Stimulated activated CD4-positive, alpha-beta T cell treated with anti-CD3 and anti-CD28 coated beads, TNF-alpha, amount 100 ng/mL, for 1 hour (primary cell): ENCODE data around the gene DISP2.

Experiments
- DNase-seq, 3 donors: peaks; one replicate each; pipeline ENCODE4 v3.0.0-alpha.2; 2020; ENCODE audit warnings: low read depth in 3 of 3, low spot score in 1 of 3

The DISP2 gene

DNA sequence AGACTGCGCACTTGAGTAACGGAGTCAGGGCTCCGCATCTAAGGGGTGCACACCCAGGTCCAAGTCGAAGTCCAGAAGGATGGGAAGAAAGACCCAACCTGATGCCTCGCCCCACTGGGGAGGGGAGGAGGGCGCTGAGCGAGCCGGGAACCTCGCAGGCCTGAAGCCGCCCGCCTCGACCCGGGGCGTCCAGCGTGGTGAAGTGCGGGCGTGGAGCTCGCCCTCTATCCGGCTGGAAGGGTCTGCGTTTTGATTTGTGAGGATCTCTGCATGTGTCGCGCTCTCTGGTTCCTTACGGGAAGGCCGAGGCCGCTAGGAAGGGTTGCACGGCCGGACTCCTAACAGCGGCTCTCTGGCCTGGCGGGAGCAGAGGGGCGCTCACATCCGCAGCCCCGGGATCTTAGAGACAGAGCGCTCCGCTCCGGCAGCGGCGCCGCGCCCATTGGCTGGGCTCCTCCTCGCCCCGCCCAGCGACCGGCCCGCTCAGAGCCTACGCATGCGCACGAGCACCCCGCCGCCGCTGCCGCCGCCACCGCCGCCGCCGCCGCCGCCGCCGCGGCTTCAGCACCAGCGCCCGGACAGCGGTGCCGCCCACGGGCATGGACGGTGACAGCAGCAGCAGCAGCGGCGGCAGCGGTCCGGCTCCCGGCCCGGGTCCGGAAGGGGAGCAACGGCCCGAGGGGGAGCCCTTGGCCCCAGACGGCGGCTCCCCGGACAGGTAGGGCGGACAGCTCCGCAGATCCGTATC lies at the start of gene DISP2:
Gene DISP2 (plus strand): TSS at position 497 of the 748 bp plus-strand sequence. CDS start 103 bp downstream, at position 600.
- DNase-seq, result peak; percentile 74 to 87 (median 82)

GRCh38 chr15:40309344-40309862 lies 48.6 kb upstream of the DISP2 start:
- DNase-seq, result no peak

- DNase-seq, result peak in 1 of 3 donors; percentile 37
Observed at GRCh38 chr15:40310001-40310959, 47.7 kb upstream of the DISP2 start.

DNA sequence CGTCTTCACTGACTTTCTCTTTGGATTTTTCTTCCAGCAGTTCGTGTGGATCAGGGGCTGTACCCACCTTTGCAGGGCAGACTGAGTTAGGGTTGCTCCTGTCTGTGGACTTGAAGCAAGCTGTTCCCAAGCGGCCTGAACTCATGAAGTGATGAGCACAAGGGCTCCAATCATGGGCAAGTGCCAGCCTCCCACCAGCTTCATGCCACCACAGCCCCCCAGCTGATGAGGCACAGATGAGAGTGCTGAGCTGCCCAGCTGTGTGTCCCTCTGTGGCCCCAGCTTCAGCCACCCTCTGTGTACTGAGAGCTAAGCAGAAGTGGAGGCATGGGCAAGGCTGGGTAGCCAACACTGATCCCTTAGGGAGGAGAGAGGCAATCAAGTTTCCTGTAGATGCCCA lies 47.0 kb upstream of the DISP2 start:
- no peak for DNase-seq

- DNase-seq, result no peak
Observed at GRCh38 chr15:40312370-40313158, 45.5 kb upstream of the DISP2 start.

- no peak for DNase-seq
Observed at GRCh38 chr15:40313531-40314398, 44.3 kb upstream of the DISP2 start.

- DNase-seq, result no peak
Observed at GRCh38 chr15:40314723-40315276, 43.2 kb upstream of the DISP2 start.

GRCh38 chr15:40316931-40317330 lies 41.1 kb upstream of the DISP2 start:
- DNase-seq, result no peak

- no peak for DNase-seq
Observed at GRCh38 chr15:40317580-40317979, 40.4 kb upstream of the DISP2 start.

DNA sequence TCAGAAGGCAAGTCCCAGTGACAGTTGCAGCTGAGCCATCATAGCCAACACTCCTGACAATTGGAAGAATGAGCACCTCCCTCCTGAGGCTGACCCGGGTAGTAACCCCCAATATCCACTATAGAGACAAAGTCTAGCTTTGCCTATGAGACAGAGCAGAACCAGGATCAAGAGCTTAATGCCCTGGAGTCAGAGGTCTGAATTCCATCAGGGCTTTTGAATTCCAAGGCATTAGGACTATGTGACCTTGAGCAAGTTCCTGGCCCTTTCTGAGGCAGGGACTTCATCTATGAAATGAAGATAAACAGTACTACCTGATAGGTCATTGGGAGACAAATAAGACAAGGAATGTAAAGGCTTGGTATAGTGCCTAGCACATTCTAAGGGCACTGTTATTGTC lies 37.6 kb upstream of the DISP2 start:
- DNase-seq, result no peak

DNA sequence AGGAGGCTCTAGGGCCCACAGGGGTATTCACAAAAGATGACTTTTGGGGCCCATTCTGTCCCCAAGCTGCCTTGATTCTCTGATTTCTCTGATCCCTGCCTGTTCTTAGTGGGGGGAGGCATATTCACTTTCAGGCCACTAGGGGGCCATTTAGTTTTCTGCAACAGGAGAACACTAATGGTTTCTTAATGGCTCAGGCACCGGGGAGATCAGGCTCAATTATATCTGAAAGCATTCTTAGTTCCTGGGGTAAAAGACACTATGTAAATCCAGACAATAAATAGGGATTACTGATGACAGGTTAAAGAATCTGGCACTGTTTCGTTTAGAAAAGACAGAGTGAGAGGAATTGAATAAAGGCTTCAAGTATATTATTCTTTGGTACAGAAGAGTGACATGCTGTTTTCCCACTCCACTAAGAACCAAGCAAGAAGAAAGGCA lies 37.1 kb upstream of the DISP2 start:
- DNase-seq, result no peak

GRCh38 chr15:40322531-40323238 lies 35.3 kb upstream of the DISP2 start:
- DNase-seq, result no peak

DNA sequence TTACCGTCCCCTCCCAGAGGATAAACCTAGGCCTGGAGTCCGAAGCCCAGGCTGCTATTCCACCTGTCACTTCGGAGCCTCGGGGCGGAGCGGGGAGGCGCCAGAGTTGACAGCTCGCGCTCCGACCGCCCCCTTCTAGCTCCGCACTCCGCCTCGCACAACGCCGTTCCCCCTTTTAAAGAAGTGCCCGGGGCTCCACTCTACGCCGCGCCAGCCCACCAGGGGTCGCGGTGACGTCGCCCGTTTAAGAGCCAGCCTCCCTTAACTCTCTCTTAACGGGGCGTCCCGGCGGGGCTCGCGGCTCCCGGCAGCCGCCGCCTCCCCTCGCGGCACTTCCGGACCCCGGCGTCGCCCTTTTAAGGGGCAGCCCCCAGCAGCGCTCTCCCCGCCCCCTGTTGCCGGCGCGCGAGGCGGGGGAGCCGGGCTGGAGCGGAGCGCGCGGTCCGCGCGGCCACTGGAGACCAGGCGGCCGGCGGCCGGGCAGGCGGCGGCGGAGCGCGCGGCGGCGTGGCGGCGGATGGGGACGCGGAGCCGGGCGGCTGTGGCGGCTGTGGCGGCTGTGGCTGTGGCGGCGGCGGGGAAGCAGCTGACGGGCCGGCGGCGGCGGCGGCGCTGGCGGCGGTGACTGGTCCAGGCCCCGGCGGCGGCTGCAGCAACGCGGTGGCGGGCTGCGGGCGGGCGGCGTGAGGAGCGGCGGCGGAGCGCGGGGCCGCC lies 34.6 kb upstream of the DISP2 start, which contains the start of gene INAFM2:
Gene INAFM2 (plus strand): TSS at position 454 of the 714 bp plus-strand sequence. CDS start 364 bp downstream, outside the sequence.
- peak; percentile 71 to 84 (median 81) for DNase-seq

DNA sequence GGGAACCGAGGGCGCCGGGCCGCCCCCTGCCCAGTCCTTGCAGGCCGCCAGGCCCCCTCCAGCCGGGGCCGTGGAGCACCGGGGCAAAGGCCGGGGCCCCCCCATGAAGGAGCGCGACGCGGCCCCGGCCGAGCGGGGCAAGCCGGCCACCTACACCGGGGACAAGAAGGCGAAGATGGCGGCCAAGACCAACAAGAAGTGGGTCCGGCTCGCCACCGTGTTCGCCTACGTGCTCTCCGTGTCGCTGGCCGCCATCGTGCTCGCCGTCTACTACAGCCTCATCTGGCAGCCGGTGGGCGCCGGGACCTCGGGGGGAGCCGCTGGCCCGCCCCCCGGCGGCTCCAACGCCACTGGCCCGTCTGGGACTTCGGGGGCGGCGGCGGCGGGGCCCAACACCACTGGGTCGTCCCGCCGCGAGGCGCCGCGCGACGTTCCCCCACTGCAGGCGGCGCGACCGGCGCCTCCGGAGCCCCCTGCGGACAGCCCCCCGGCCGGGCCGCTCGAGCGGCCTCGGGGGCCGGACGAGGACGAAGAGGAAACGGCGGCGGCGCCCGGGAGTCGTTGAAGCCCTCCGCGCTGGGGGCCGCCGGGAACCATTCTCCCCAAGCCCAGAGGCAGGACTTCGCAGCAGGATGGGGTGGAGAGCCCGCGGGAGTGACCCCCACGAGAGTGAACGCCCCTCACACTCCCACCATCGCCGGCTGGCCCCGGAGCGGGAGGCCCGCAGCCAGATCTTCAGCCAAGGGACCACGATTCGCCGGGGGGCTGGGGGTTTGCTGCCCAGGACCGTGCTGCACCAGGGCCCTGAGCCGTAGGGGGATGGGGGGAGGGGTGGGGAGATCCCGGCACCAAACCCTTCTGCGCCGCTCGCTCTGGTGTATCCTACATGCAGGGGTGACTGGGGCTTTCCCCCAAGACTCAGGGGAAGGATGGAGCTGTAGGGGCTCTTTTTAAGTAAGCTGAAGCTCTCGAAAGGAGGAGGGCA lies 33.8 kb upstream of the DISP2 start:
- DNase-seq, result no peak

DNA sequence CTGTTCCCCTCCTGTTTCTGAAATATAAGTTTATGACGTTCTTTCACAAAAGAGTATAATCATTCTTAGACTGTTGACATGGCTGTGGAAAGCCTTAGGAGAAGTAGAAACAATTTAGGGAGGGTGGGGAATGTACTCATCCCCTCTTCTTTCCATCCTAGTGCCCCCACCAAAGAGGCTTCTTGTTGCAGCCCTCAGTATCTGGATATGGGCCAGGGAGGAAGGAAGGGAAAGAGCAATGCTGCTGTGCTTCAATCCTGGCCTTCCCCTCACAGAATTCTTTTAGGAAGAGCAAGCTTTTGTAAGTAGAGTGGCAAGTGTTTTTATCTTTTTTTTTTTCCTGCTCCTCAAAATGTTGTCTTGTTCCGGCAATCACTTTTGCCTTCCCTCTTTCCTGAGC lies 32.8 kb upstream of the DISP2 start:
- DNase-seq, result no peak

GRCh38 chr15:40325700-40326099 lies 32.3 kb upstream of the DISP2 start:
- DNase-seq, result no peak

DNA sequence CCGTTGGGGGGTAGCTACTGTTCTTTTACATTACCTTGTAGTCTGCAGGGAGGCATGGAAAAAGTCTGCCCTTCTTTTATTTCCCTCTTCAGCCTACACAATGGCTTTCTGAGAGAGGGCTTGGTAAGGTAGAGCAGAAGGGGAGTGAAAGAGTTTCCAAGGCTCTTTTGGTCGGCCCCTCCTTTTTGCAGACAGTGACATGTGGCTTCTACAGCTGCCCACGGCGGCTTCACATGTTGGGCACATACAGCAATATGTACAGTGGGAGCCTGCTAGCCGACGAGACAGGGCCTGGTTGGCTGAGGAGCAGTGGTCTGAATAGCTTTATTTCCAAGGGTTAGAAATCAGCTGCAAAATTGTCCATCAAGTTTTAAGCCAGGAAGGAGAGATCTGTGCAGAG lies 30.6 kb upstream of the DISP2 start:
- DNase-seq, result no peak
